ENCODE measurements around the gene SZT2. TPM values are rescaled to one million over a fixed set of nuclear protein-coding genes. Genes with fewer than 3 reads are reported as not detected.
"Not testable (repeated sequence)": the region's sequence is repeated elsewhere in the genome, so short reads cannot be mapped to it uniquely, and the experiment has no call there.

Gene SZT2
- total RNA-seq, 1 donor from 2014 or later = 13.8 TPM

GRCh38 chr1:43386676-43387075 lies 3.0 kb upstream of the SZT2 start:
- no peak for DNase-seq (ENCODE audit: low read depth)

- DNase-seq (ENCODE audit: low read depth) = no peak
Measured at GRCh38 chr1:43387976-43388599, 1.6 kb upstream of the SZT2 start.

- no peak for DNase-seq (ENCODE audit: low read depth)
Measured at GRCh38 chr1:43388613-43389012, 1.1 kb upstream of the SZT2 start.

- DNase-seq (ENCODE audit: low read depth) = no peak
Measured at GRCh38 chr1:43392702-43393101, 3.0 kb downstream of the SZT2 start.

- no peak for DNase-seq (ENCODE audit: low read depth)
Measured at GRCh38 chr1:43395523-43395922, 5.8 kb downstream of the SZT2 start.

- DNase-seq (ENCODE audit: low read depth) = no peak
Measured at GRCh38 chr1:43396059-43396458, 6.4 kb downstream of the SZT2 start.

GRCh38 chr1:43398227-43398626 lies 8.5 kb downstream of the SZT2 start:
- DNase-seq (ENCODE audit: low read depth) = no peak

- not testable (repeated sequence) for DNase-seq (ENCODE audit: low read depth)
Measured at GRCh38 chr1:43400441-43400840, 10.7 kb downstream of the SZT2 start.

- DNase-seq (ENCODE audit: low read depth) = no peak
Measured at GRCh38 chr1:43402089-43402865, 12.6 kb downstream of the SZT2 start.

GRCh38 chr1:43404353-43404752 lies 14.7 kb downstream of the SZT2 start:
- no peak for DNase-seq (ENCODE audit: low read depth)

GRCh38 chr1:43405219-43405875 lies 15.6 kb downstream of the SZT2 start:
- DNase-seq (ENCODE audit: low read depth) = no peak

GRCh38 chr1:43405876-43406234 lies 16.2 kb downstream of the SZT2 start:
- no peak for DNase-seq (ENCODE audit: low read depth)

GRCh38 chr1:43410571-43410970 lies 20.9 kb downstream of the SZT2 start:
- no peak for DNase-seq (ENCODE audit: low read depth)

GRCh38 chr1:43413426-43413825 lies 23.7 kb downstream of the SZT2 start:
- DNase-seq (ENCODE audit: low read depth) = not testable (repeated sequence)

- peak; percentile 44 for DNase-seq (ENCODE audit: low read depth)
Measured at GRCh38 chr1:43414634-43415223, 25.0 kb downstream of the SZT2 start.

- DNase-seq (ENCODE audit: low read depth) = no peak
Measured at GRCh38 chr1:43415901-43416300, 26.2 kb downstream of the SZT2 start.

- no peak for DNase-seq (ENCODE audit: low read depth)
Measured at GRCh38 chr1:43418858-43419257, 29.2 kb downstream of the SZT2 start.

- no peak for DNase-seq (ENCODE audit: low read depth)
Measured at GRCh38 chr1:43419627-43420425, 30.1 kb downstream of the SZT2 start.

GRCh38 chr1:43420874-43421273 lies 31.2 kb downstream of the SZT2 start:
- no peak for DNase-seq (ENCODE audit: low read depth)

GRCh38 chr1:43421396-43421795 lies 31.7 kb downstream of the SZT2 start:
- no peak for DNase-seq (ENCODE audit: low read depth)
